T-helper 1 cell treated with Interleukin-12 subunit alpha and Interleukin-12 subunit beta and Interleukin-4 antibody, amounts not matched to agents 30 μg/mL and 1 μg/mL, for 36 hours (primary cell): ENCODE measurements around the gene KCNF1.

Experiments used
- H3K27ac Mint-ChIP-seq: one replicate; pipeline ENCODE4 v1.8.0; 2021; ENCODE audit warnings: mild to moderate bottlenecking, mixed read lengths
- H3K27me3 Mint-ChIP-seq: one replicate; pipeline ENCODE4 v1.8.0; 2021; ENCODE audit warnings: low read depth, mixed read lengths
- H3K36me3 Mint-ChIP-seq: one replicate; pipeline ENCODE4 v1.8.0; 2021; ENCODE audit warnings: low read depth, mixed read lengths
- H3K4me1 Mint-ChIP-seq: one replicate; pipeline ENCODE4 v1.8.0; 2021; ENCODE audit warnings: low read depth, mixed read lengths
- H3K4me3 Mint-ChIP-seq: one replicate; pipeline ENCODE4 v1.8.0; 2021; ENCODE audit warnings: mild to moderate bottlenecking, moderate library complexity, mixed read lengths
- H3K9me3 Mint-ChIP-seq: one replicate; pipeline ENCODE4 v1.8.0; 2021; ENCODE audit warnings: mixed read lengths

Gene KCNF1, protein sequence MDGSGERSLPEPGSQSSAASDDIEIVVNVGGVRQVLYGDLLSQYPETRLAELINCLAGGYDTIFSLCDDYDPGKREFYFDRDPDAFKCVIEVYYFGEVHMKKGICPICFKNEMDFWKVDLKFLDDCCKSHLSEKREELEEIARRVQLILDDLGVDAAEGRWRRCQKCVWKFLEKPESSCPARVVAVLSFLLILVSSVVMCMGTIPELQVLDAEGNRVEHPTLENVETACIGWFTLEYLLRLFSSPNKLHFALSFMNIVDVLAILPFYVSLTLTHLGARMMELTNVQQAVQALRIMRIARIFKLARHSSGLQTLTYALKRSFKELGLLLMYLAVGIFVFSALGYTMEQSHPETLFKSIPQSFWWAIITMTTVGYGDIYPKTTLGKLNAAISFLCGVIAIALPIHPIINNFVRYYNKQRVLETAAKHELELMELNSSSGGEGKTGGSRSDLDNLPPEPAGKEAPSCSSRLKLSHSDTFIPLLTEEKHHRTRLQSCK

DNA sequence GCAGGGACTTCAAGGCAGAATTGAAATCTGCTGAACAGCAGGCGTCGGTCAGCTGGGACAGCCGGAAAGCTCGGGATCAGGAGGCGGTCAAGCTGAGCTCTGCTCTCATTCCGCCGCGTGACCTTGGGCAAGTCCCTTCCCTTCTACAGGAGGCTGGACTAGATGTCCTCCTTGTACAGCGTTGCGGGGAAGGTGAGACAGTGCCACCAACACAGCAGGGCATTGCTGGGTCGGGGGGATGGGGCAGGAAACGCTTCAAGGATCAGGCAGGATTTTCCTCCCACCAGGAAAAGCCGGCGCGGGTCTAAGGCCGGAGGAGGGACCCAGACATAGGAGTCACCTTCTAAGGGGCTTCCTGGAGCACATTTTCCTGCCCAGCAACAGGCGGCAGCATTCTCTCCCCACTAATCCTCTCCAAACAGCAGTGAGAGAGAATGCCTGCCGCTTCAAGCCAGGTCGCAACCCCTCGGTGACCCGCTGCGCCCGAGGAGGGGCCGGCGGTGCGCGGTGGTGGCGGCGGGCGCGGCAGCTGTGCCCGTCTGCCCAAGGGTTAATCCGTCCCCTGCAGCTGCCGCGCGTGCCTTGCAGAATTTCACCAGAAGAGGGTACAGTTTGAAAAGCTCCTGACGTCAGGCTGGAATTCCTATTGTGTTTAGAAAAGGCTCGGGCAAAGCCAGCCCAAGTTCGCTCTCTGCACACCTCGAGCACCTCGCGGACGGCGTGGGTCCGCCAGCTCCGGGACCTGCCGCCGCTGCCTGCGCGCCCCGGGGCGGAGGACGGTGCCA, at the start of gene KCNF1:
KCNF1 (plus strand) TSS at position 644 of the 785 bp plus-strand sequence. CDS start 493 bp downstream, outside the sequence.
- no peaks in the 10 kb centered on the region for H3K9me3 Mint-ChIP-seq
- no peaks in the 10 kb centered on the region for H3K4me1 Mint-ChIP-seq
- no peaks in the 10 kb centered on the region for H3K36me3 Mint-ChIP-seq
- no peak within 1 kb of the TSS for H3K4me3 Mint-ChIP-seq
- H3K27ac Mint-ChIP-seq, result no peak within 1 kb of the TSS
- peaks cover 33% of the 10 kb centered on the region for H3K27me3 Mint-ChIP-seq

DNA sequence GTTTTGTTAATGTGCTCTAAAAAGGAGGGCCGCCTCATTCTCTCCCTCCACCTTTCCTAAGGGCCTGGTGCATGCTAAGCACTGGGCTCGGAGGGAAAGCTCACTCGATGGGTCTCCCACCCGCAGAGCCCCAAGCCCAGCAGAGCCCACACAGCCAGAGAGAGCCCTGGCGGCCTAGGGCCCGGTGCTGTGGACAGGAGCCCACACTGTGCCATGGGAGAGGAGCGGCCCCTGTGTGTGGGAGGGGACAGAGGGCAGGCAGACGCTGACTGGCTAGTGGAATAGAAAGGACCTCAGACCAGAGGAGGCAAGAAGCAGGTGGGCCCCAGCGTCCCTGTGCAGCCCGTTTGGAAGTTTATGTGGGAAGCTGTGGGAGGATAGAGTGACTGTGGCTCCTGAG, 49.4 kb upstream of the KCNF1 start:
- Mint-ChIP-seq H3K36me3 (no peaks in the 10 kb centered on the region), H3K4me3 (no peak overlapping the region), H3K9me3 (no peaks in the 10 kb centered on the region), H3K4me1 (peaks cover 16% of the 10 kb centered on the region), H3K27me3 (peaks cover 48% of the 10 kb centered on the region), H3K27ac (no peak overlapping the region)

DNA sequence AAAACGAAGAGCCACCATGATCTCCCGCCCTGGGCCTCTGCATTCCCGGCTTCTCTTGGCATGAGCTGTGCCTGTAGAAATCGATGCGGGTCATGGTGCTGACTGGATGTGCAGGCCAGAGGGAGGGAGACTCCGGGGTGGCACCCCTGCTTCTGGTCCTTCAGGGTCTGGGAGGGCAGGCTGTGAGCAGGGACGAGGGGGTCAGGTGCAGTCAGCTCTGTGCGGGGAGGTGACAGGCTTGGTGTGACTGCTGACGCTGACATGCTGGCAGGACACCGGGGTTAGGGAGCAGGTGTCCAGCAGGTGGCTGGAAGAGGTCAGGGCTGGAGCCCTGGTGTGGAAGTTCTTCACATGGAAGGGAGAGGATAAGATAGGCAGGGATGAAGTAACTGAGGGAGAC, 48.7 kb upstream of the KCNF1 start:
- peaks cover 45% of the 10 kb centered on the region for H3K27me3 Mint-ChIP-seq
- no peaks in the 10 kb centered on the region for H3K9me3 Mint-ChIP-seq
- H3K4me3 Mint-ChIP-seq, result no peak overlapping the region
- no peak overlapping the region for H3K27ac Mint-ChIP-seq
- H3K36me3 Mint-ChIP-seq, result no peaks in the 10 kb centered on the region
- H3K4me1 Mint-ChIP-seq, result peaks cover 13% of the 10 kb centered on the region

DNA sequence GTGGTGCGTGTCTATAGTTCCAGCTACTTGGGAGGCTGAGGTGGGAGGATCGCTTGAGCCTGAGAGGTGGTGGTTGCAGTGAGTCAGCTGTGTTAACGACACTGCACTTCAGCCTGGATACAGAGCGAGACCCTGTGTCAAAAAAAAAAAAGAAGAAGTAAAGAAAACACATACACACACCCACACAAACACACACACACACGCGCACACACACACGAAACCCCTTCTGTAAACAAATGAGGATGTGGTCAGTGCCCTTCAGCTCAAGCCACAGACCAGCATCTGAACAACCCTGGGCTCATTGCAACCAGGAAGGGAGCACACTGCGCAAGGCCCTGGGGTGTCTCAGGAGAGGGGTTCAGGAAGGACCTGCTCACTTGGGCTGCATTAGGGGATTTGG, 47.9 kb upstream of the KCNF1 start:
- Mint-ChIP-seq H3K27me3 (peaks cover 39% of the 10 kb centered on the region), H3K4me1 (peaks cover 13% of the 10 kb centered on the region), H3K27ac (no peak overlapping the region), H3K9me3 (no peaks in the 10 kb centered on the region), H3K36me3 (no peaks in the 10 kb centered on the region), H3K4me3 (peak overlapping the region; percentile 11)

DNA sequence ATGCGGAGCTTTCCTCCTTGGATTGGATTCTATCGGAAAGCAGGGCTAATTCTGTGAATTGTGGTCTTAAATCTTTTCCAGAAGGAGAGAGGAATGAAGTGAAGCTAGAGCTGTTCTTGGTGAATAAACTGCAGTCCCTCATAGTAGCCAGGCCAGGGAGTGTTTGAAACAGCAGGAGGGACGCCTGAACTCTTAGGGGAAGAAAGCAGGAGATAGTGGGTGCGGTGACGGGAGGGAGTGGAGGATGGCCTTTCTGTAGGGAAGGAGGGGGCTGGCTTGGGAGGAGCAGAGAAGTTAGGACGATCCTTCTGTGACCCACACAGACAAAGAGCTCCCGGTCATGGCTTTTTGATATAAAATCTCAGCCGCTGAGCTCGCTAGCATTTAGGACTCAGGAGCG, 47.5 kb upstream of the KCNF1 start:
- Mint-ChIP-seq H3K4me3 (no peak overlapping the region), H3K4me1 (peaks cover 13% of the 10 kb centered on the region), H3K36me3 (no peaks in the 10 kb centered on the region), H3K27me3 (peaks cover 39% of the 10 kb centered on the region), H3K27ac (no peak overlapping the region), H3K9me3 (no peaks in the 10 kb centered on the region)

DNA sequence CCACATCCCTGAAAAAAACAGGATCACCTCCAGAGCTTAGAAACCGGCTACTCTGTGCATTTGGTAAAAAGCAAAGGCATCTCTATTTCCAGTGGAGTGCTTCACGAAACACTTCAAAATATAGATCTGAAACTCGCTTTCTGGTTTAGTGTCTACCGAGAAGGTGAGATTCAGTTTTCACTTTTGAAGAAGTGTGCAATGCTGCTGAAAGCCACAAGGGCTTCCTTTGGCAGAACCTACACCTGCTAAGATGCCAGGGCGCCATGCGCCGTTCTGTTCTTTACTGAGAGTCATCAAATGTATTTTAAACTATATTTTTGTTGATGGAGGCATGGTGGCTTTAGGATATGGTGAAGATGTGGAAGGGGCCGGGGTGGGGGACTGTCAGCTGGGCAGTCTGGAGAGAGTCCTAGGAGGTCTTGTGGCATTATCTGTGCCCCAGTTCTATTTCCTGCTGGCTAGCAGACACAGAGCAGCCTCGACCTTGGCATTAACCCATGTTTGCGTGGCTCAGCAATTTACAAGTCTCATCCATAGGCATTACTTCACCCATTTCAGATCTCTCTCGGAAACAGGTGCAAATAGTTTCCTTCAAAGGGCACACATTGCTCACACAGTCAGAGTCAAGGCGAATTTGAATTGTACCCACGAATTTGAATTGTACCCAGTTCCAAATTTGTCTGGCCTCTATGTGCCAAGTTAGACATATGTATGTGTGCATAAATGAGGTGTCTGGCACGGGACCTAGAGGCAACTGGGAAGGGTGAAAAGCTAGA, 46.7 kb upstream of the KCNF1 start:
- H3K36me3 Mint-ChIP-seq, result no peaks in the 10 kb centered on the region
- H3K27ac Mint-ChIP-seq, result no peak overlapping the region
- H3K27me3 Mint-ChIP-seq, result peaks cover 39% of the 10 kb centered on the region
- H3K9me3 Mint-ChIP-seq, result no peaks in the 10 kb centered on the region
- no peak overlapping the region for H3K4me3 Mint-ChIP-seq
- peaks cover 13% of the 10 kb centered on the region for H3K4me1 Mint-ChIP-seq

DNA sequence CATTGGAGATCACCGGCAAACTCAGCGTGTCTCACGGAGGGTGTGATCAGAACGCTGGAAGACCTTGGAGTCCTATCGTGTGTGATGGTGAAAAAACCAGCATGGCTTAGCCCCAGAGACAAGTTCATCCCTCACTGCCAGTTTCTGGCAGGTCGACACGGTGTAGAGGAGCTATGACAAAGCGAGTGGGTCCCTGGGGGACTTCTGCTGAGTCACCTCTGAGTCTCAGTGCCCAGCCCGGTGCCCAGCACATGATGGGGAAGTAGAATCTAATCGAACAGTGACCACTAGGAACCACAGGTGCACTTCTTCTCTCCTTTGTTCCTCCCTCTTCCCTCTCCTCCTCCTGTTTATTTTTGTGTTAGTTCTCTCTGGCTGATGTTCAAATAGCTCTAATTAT, 45.9 kb upstream of the KCNF1 start:
- Mint-ChIP-seq H3K27ac (no peak overlapping the region), H3K4me3 (no peak overlapping the region), H3K4me1 (peaks cover 13% of the 10 kb centered on the region), H3K27me3 (peaks cover 39% of the 10 kb centered on the region), H3K36me3 (no peaks in the 10 kb centered on the region), H3K9me3 (no peaks in the 10 kb centered on the region)

DNA sequence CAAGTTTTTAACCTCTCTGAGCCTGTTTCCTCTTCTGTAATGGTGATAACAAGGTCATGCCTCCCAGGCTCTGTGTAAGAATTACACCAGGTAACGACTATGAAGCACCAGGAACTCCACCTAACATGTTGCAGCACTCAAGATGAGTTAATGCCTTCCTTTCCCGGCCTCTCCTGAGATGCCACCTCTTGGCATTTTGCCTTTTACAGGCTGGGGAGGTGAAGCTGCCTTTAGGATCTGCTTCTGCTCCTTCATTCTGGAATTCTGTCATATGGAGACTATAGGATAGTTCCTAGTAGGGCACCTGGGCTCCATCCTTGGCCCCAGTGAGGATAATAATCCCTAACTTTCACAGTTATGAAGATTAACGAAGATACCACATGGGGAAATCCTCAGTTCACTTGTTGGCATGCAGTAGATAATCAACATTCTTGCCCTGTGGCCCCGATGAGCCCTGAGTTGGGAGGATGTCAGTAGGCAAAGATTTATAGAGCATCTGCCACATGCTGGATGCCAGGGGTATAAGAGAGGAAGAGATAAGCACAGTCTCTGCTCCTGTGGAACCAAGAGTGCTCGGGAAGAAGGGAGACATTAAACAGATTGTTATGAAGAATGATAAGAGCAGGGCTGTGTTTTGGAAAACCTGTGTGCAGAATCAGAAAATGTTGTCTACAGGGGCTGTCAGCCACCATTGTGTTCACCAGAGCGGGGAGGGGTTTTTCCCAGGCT, 43.9 kb upstream of the KCNF1 start:
- H3K27me3 Mint-ChIP-seq, result peaks cover 36% of the 10 kb centered on the region
- no peak overlapping the region for H3K4me3 Mint-ChIP-seq
- peaks cover 1% of the 10 kb centered on the region for H3K36me3 Mint-ChIP-seq
- H3K9me3 Mint-ChIP-seq, result peaks cover 5% of the 10 kb centered on the region
- peaks cover 13% of the 10 kb centered on the region for H3K4me1 Mint-ChIP-seq
- no peak overlapping the region for H3K27ac Mint-ChIP-seq

DNA sequence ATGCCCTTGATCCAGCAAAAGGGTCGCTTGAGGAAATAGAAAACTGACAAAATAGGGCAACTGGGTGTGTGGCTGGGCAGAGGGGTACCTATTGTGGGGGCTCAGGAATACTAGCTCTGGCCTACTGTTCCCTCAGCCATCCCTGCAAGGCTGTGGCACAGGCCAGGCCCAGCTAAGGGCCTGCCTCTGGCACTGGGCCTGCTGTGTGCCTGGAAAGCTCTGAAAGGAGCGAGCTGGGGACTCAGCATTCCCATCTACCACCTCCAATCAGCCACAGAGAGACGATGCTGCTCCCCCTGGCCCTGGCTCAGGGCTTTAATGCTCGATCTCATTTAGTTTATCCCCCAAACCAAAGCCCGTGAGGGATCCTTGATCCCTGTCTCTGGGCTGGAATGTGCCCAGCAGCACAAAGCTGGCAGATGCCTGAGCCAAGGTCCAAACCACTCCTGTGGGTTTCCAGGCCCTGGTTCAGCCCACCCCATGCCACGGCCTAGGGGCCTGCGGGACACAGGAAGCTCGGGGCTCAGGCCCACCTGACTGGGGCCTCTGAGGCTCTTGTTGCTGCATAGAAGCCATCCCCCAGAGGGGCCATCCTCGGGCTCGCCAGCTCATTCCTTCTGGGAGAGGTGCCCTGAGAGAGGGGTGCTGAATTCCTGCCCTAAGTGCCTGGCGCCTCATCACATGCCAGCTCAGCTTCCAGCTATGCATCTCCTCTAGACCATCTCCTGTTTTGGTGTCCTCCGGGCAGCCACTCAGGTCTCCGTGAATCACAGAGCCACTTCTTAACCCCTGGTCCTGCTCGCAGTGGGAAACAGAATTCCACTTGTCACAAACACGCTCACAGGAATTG, 43.0 kb upstream of the KCNF1 start:
- H3K4me3 Mint-ChIP-seq, result no peak overlapping the region
- H3K9me3 Mint-ChIP-seq, result peaks cover 5% of the 10 kb centered on the region
- H3K36me3 Mint-ChIP-seq, result peaks cover 1% of the 10 kb centered on the region
- peaks cover 33% of the 10 kb centered on the region for H3K27me3 Mint-ChIP-seq
- H3K27ac Mint-ChIP-seq, result no peak overlapping the region
- peaks cover 13% of the 10 kb centered on the region for H3K4me1 Mint-ChIP-seq

DNA sequence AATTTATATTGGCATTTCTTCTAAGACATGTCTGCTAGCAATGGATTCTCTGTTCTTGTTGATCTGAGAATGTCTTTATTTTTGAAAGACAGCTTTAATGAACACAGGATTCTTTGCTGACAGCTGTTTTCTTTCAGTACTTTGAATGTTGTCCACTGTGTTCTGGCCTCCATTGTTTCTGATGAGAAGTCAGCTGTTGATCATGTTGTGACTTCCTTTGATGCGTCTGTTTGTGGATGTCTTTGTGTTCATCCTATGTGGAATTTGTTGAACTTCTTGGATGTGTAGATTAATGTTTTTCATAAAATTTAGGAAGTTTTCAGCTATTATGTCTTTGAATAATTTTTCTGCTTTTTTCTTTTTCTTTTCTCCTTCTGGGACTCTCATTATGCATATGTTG, 39.8 kb upstream of the KCNF1 start:
- peaks cover 15% of the 10 kb centered on the region for H3K27me3 Mint-ChIP-seq
- H3K4me1 Mint-ChIP-seq, result no peaks in the 10 kb centered on the region
- H3K27ac Mint-ChIP-seq, result no peak overlapping the region
- no peak overlapping the region for H3K4me3 Mint-ChIP-seq
- peaks cover 1% of the 10 kb centered on the region for H3K36me3 Mint-ChIP-seq
- H3K9me3 Mint-ChIP-seq, result peaks cover 5% of the 10 kb centered on the region

DNA sequence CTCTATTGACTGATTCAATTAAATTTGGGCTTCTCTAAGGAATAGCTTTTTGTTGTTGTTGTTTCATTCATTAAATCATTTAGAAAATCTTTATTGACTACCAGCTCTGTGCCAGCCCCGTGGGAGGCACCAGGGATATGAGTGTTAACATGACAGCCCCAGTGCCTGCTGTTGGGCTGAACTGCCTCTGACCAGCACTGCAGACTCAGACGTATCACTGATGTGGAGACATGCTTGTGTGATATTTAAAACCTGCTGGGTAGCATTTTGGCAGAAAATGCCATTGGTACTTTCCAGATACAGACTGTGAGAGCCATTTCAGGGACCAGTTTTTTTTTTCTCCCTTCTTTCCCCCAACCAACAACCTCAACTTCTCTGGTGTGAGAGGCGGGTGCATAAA, 38.6 kb upstream of the KCNF1 start:
- Mint-ChIP-seq H3K27ac (peak overlapping the region; percentile 44), H3K9me3 (peaks cover 5% of the 10 kb centered on the region), H3K4me1 (no peaks in the 10 kb centered on the region), H3K27me3 (peaks cover 15% of the 10 kb centered on the region), H3K4me3 (no peak overlapping the region), H3K36me3 (peaks cover 1% of the 10 kb centered on the region)

DNA sequence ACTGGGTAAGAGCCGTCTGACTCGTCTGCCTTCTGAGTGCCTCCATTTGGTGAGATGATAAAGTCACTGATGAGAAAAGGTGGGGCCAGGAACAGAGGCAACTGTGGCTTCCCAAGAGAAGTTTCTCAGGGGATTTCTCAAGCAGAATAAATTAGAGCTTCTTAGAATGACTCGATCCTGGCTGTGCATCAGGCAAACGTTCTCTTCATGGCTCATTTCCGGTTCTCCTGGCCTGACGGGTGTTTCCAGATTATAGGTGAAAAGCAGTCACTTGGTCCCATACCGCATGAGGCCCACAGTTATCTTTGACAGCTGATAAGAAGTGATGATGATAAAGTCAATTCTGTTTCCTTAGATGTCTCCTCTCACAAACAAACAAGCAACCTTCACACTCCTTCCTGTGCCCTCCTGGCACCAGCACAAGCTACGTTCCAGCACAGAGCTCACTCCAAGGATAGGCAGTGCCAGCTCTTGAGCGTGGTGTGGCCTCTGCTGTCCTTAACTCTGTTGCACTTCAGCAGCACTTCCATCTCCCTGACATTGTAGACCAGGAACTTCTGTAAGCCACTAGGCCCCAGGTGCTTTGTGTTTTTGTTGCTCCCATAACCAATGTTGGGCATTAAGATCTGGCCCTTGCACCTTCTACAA, 37.8 kb upstream of the KCNF1 start:
- Mint-ChIP-seq H3K27ac (no peak overlapping the region), H3K36me3 (peaks cover 1% of the 10 kb centered on the region), H3K9me3 (peaks cover 5% of the 10 kb centered on the region), H3K4me3 (no peak overlapping the region), H3K4me1 (no peaks in the 10 kb centered on the region), H3K27me3 (peaks cover 15% of the 10 kb centered on the region)

DNA sequence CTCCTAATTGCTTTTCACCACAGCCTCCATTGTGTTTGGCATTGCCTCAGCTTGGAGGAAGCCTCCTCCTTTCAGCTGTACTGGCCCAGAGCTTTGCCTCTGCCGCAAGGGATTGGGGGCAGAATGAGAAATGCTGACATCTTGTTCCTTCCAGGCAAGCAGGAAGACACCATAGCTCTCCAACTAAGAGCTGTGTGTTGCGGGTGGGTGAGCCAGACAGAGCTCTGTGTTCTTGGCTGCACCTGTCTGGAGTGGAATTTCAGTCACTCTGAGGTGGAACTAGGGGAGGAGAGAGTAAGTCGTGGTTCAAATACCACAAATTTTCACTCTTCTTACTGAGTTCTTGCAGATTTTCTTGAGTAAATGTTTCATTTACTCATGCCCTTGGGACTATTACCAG, 36.6 kb upstream of the KCNF1 start:
- Mint-ChIP-seq H3K4me3 (no peak overlapping the region), H3K27me3 (peaks cover 15% of the 10 kb centered on the region), H3K36me3 (peaks cover 1% of the 10 kb centered on the region), H3K27ac (no peak overlapping the region), H3K9me3 (peaks cover 5% of the 10 kb centered on the region), H3K4me1 (no peaks in the 10 kb centered on the region)
